Fibroblast of skin of right biceps (primary cell): ENCODE results near the gene NLRP4.
A peak's percentile ranks its signal among the peaks of the same experiment; 100 is the strongest.

Experiments
- DNase-seq: peaks from one replicate; pipeline ENCODE4 v3.0.0-alpha.2; 2013

NLRP4 gene

GRCh38 chr19:55836340-55836739 is at the start of gene NLRP4:
TSS of gene NLRP4 (plus strand) at chr19:55836540. CDS start at chr19:55852081, 15,541 bp downstream.
- no peak for DNase-seq

- no peak for DNase-seq
Measured at GRCh38 chr19:55795021-55795420, 41.3 kb upstream of the NLRP4 start.

DNA sequence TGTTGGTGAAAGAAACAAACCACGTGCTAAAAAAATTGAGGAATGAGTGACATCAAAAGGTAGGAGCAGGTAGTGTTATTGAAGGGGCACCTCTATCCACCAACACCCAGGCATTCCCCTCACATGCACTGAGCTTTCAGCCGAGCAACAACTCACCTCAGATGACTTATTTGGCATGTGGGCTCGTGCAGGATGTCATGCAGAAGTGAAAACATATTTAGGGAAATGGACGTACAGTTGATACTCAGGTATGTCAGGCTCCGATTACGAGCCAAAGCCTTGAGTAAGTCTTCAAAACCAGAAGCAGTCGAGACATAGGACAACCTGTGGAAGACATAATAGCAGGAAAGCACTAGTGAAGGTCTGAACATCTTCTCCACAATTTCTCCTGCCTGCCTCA is 34.9 kb upstream of the NLRP4 start:
- DNase-seq, result no peak

- no peak for DNase-seq
Measured at GRCh38 chr19:55802281-55802680, 34.1 kb upstream of the NLRP4 start.

DNA sequence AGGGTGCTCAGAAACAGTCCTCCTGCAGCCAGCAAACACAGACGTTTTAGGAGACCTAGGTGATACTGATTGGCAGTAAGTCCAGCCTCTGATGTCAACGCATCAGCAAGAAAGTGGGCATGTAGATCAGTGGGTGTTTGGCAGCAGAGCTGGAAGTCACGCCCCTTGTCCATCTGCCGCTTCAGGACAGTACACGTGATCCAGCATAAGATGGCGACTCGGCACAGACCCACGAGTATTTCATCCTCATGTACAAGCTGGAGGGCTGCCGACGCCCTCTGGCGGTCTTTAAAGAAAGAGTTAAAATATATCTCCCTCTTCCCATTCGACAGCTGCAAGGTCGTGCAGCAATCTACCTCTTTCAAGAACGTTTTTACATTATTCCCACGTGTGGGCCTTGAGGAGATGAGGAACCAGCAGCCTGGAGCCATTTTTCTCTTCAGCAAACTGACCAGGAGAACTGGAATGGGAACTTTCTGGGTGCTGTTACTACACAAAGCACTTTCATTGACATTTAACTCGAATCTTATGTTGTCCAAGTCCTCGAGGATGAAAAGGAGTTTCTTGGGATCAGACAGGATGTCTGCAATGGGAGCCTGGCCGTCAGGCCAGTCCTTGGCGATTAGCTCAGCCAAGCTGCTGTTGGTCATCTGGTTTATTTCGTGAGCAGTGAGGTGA is 26.8 kb upstream of the NLRP4 start:
- peak; percentile 11 for DNase-seq

DNA sequence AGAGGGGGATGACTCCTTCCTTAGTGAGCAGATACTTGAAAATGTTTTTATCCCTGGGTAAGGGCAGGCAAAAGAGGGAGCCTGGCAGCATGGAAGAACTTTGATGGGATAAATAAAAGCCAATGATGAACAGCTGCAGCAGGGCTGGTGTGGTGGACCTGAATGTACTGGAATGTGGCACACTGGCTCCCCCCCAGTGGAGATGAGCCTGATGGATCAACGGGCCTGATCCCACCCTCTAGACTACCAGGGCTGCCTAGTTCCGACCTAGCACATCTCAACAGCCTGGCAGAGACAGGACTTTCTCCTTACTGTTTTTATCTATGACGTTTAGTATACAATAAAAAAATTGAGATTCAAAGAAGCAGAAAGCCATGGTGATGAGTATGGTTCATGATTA is 25.0 kb upstream of the NLRP4 start:
- DNase-seq, result no peak

GRCh38 chr19:55812449-55812848 is 23.9 kb upstream of the NLRP4 start:
- no peak for DNase-seq

GRCh38 chr19:55813906-55814305 is 22.4 kb upstream of the NLRP4 start:
- DNase-seq, result no peak

DNA sequence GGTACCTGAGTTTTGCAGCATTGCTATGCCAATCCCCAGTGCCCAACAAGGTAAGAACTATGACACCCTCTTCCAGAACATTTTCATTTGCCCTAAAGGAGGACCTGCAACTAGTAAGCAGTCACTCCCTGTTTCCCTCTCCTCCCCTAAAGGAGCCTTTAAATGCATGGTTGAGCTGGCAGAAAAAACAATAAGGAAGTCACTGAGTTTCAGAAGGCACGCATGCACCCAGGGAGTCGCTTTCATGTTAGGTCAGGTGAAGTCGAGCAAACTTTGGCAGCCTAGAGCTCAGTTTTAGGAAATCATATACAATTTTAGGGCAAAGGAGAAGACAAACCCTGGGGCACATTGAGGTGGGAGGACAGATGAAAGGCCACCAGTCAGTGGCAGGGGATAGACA is 16.3 kb upstream of the NLRP4 start:
- no peak for DNase-seq

DNA sequence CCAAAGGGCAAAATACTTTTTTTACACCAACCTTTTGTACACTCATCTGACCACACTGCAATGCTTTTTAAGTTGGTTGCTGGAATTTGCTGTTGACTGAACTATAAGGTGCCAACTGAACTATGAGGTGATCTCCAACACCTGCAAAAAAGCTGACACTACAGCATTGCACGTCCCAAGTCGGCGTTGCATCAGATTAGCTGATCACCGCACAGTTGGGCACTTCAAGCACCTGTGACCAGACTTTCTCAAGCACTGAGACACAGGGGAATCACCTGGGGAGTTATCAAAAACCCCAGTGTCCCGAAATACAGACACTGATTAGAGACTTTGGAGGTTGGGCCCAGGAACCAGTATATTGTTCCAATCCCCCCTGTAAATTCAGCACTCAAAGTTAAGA is 5.7 kb upstream of the NLRP4 start:
- DNase-seq, result no peak

DNA sequence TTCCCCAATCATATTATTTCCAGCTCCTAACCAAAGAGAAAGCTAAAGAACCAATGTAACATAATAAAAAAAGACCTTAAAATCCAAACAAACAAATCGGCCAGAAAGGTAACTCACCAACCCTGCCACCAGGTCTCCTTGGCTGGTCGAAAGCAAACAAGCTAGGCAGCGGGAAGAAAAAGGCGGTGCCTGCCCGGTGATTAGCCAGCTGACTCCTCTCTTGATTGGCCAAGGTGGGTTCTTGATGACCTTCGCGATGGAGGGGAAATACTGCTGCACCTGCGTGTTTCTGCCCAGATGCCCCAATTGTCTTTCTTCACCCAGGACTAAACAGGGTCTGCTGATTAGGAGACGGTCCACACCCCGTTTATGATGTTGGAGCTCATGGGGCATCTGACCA is 4.5 kb upstream of the NLRP4 start, which contains the start of gene NLRP11:
Gene NLRP11, minus strand, starts transcription at position 154 of the 400 bp plus-strand sequence. CDS start 13,825 bp downstream, outside the sequence.
- DNase-seq, result no peak

DNA sequence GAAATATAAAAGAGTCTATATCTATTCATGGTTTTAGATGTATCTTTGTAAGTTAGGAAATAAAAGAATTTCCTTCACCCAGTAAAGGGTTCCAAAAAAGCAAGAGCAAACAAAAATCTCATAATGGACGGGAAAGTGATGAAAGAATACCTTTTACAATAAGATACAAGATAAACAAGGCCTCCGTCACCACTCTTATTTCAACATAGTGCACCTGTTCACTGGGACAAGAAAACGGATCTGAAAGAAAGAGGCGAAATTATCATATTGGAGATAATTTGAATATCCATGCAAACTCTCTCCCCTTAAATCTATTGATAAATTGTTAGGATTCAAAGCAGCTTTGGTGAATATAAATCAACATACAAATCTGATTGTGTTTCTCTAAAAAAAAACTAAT is 3.7 kb upstream of the NLRP4 start:
- no peak for DNase-seq

DNA sequence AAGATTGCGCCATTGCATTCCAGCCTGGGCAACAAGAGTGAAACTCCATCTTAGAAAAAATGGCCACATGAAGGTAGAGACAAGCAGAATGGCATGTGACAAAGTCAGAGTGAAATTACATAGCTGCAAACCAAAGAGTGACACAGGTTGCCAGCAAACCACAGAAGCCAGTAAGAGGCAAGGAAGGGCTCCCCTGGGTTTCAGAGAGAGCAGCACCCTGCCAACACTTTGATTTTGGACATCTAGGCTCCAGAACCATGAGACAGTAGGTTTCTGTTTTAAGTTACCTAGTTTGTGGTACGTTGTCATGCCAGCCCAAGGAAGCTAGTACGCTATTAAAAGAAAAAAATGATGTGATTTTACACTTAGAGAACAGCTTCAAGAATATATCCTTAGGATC is 1.9 kb downstream of the NLRP4 start:
- DNase-seq, result no peak

DNA sequence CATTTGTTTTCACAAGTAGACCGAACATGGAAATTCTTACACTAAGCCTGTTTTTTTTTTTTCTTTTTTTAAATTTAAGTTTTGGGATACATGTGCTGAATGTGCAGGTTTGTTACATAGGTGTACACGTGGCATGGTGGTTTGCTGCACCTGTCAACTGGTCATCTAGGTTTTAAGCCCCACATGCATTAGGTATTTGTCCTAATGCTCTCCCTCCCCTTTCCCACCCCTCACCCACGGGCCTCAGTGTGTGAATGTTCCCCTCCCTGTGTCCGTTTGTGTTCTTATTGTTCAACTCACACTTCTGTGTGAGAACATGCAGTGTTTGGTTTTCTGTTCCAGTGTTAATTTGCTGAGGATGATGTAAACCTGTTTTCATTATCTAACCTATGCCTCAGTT is 2.6 kb downstream of the NLRP4 start:
- no peak for DNase-seq

DNA sequence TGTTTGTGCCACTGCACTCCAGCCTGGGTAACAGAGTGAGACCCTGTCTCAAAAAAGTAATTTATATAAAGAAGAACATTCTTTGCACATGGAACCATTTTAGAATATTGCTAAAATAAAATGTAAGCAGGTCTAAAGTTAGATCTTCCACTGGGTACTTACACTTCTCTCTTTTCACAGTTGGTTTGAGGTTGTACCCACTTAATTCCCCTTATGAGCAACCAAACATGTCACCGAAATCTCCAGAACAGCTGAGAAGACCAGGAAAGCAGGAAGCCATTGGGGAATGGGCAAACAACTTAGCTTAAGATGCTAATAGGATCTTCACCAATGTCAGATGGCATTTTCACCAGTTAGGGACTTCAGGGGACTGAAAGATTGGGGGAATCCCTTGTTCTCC is 18.8 kb downstream of the NLRP4 start:
- DNase-seq, result no peak

DNA sequence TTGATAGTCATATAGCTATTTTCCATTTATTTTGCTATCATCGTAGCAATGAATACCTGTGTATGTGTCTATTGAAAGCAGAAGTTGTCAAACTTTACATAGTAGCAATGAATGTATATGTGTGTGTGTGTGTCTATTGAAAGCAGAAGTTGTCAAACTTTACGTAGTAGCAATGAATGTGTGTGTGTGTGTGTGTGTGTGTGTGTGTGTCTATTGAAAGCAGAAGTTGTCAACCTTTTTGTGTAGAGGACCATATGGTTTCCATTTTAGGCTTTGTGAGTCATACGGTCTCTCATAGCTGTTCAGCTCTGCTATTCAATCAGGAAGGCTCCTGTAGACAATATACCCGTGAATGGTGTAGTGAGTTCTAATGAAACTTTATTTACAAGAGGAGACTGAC is 20.8 kb downstream of the NLRP4 start:
- DNase-seq, result no peak

- no peak for DNase-seq
Measured at GRCh38 chr19:55857974-55858373, 21.6 kb downstream of the NLRP4 start.

GRCh38 chr19:55858401-55858800 is 22.1 kb downstream of the NLRP4 start:
- no peak for DNase-seq

GRCh38 chr19:55858969-55859368 is 22.6 kb downstream of the NLRP4 start:
- no peak for DNase-seq

DNA sequence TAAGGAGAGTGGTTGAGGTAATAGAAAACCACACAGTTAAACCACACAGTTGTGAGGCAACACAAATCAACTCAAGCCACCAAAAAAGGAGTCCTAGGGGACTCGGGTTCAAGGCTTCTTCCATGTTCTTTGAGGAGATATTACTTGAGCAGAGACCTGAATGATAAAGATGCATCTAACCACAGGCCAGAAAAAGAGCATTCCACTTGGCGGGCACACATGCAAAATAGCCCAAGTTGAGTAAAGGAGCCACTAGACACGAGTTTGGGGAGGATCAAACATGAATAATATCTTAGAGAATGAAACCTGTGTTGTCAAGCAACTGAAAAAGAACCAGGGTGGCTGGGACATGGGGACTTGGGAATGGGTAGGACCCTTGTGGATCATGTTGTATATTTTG is 30.2 kb downstream of the NLRP4 start:
- DNase-seq, result no peak

GRCh38 chr19:55867101-55867500 is 30.8 kb downstream of the NLRP4 start:
- DNase-seq, result no peak

GRCh38 chr19:55870736-55871135 is 34.4 kb downstream of the NLRP4 start:
- DNase-seq, result no peak

- no peak for DNase-seq
Measured at GRCh38 chr19:55877211-55877610, 40.9 kb downstream of the NLRP4 start.

- no peak for DNase-seq
Measured at GRCh38 chr19:55882626-55883025, 46.3 kb downstream of the NLRP4 start.

DNA sequence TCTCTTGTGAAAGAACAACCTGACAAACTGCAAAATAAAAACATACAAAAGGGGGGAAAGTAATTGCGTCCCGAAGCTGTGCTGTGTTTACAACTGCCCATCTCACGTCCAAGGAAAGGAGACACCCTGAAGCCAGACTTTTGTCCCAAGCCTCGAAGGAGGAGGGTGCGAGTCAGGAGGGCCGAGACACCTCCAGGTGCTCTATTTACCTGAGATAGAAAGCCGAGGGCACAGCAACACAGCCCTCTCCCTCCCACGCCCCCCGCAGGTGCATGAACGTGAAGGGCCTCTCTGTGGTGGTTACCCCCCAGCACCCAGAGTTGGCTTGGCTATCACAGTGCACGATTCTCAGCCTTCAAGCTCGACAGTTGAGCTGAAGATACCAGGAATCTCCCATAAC is 62.6 kb downstream of the NLRP4 start:
- no peak for DNase-seq
